Omental fat pad (tissue), 4 donors: ENCODE measurements around the gene NUDT21. TPM values are rescaled to one million over a fixed set of nuclear protein-coding genes. Genes with fewer than 3 reads are reported as not detected.

ENCODE experiments used
- ATAC-seq: fragments of 150-250 bp; one replicate; pipeline ENCODE4 v1.9.1; 2016; ENCODE audit warnings: mild to moderate bottlenecking, moderate library complexity; ENCODE audit not compliant: low FRiP score
- DNase-seq: peaks from one replicate; pipeline ENCODE4 v3.0.0-alpha.2; 2019; ENCODE audit warnings: low spot score
- total RNA-seq, 4 donors: library from RNA; depleted of rRNA; stranded (reverse); fragments of >200 nt; gene quantifications; one replicate each; pipeline ENCODE4 v1.1.0, GENCODE V29; 2016
- TF ChIP-seq, protein P1 (sequence below), 3 donors: fragments of 450-650 bp; IDR thresholded peaks; one replicate each; pipeline ENCODE4 v1.5.1; 2016 to 2017; ENCODE audit warnings: antibody characterized with exemption in 3 of 3, mild to moderate bottlenecking in 3 of 3, moderate library complexity in 2 of 3

The NUDT21 gene
- total RNA-seq, 4 donors from 2014 or later = 41.6 to 53.4 (median 46.0) TPM

DNA sequence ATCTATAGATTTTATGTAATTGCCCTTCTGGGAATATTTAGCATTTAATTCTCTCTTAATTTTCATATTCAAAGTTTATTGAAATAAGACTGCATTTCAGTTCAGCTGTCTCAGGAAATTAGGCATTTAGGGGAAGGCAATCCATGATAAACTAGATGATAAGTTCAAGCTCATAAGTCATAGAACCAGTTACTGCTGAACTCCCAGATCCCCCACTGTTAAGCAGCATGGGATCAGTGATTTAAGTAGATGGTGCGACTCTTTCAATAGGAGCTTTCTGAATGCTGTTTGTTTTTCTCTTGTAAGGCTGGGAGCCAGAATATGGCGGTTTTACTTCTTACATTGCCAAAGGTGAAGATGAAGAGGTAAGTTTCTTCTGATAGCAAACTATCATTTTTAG is 24.1 kb upstream of the NUDT21 start:
- TF ChIP-seq, protein P1, sequence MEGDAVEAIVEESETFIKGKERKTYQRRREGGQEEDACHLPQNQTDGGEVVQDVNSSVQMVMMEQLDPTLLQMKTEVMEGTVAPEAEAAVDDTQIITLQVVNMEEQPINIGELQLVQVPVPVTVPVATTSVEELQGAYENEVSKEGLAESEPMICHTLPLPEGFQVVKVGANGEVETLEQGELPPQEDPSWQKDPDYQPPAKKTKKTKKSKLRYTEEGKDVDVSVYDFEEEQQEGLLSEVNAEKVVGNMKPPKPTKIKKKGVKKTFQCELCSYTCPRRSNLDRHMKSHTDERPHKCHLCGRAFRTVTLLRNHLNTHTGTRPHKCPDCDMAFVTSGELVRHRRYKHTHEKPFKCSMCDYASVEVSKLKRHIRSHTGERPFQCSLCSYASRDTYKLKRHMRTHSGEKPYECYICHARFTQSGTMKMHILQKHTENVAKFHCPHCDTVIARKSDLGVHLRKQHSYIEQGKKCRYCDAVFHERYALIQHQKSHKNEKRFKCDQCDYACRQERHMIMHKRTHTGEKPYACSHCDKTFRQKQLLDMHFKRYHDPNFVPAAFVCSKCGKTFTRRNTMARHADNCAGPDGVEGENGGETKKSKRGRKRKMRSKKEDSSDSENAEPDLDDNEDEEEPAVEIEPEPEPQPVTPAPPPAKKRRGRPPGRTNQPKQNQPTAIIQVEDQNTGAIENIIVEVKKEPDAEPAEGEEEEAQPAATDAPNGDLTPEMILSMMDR (IDR thresholded peaks at IDR 0.05) = no peak
- ATAC-seq = no peak
- no peak for DNase-seq

DNA sequence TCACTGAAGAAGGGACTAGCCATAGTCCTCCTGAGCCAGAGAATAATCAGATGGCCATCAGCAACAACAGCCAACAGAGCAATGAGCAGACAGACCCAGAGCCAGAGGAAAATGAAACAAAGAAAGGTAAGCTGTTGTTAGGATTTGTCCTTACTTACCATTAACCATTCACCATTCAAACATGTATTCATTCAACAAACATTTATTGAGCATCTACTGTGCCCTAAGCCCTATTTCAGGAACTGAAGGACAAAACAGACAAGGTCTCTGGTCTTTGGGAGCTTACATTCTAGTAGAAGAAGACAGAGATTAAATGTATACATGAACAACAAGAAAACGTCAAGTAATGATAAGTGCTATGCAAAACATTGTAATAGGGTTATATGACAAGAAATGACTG is 19.5 kb upstream of the NUDT21 start:
- TF ChIP-seq, protein P1 (IDR thresholded peaks at IDR 0.05) = no peak
- ATAC-seq (no peak), DNase-seq (no peak)

DNA sequence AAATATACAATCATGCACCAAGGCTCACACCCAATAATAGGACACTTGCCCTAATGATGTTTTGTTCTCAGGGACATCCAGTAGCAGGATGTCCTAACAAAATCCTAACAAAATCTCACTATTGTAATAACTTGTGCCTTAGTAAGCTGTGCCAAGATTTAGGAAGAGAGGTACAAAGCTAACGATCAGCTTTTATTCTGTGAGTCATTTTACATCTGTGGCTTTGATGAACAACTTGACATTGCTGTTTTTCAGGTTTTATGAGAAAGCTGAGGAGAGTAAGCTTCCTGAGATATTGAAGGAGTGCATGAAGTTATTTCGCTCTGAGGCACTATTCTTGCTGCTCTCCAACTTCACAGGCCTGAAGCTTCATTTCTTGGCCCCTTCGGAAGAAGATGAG is 19.1 kb upstream of the NUDT21 start:
- TF ChIP-seq, protein P1 (IDR thresholded peaks at IDR 0.05) = no peak
- DNase-seq = no peak
- no peak for ATAC-seq

DNA sequence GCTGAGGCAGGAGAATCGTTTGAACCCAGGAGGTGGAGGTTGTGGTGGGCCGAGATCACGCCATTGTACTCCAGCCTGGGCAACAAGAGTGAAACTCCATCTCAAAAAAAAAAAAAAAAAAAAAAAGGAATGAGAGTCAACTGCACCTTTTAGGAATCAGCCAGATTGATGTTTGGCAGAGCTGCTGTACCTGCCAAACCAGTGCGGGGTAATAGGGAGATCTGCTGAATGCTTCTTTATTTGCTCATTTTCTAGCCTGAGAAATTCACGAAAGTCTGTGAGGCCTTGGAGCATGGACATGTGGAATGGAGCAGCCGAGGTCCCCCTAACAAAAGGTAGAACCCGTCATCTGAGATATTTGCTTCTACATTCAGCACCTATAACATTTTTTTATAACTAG is 18.6 kb upstream of the NUDT21 start:
- TF ChIP-seq, protein P1 (IDR thresholded peaks at IDR 0.05) = no peak
- no peak for DNase-seq
- ATAC-seq = no peak

DNA sequence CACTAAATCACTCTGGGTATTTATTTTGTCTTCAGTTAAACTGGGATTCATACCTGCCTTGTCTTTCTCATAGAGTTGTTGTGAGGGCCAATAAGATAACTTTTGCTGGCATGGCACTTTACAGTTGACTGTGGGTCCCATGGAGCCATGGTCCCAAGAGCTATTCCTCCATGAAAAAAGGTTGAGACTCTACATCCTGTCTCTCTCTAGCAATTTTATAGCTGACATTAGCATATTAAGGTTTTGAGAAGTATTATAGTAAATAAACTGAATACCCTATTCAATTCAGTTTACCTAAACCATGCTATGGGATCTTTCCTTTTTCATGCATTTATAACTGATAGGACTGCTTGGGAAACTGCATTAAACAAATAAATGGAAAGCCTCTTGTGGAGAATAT is 17.7 kb upstream of the NUDT21 start:
- TF ChIP-seq, protein P1 (IDR thresholded peaks at IDR 0.05) = no peak
- DNase-seq (no peak), ATAC-seq (no peak)

DNA sequence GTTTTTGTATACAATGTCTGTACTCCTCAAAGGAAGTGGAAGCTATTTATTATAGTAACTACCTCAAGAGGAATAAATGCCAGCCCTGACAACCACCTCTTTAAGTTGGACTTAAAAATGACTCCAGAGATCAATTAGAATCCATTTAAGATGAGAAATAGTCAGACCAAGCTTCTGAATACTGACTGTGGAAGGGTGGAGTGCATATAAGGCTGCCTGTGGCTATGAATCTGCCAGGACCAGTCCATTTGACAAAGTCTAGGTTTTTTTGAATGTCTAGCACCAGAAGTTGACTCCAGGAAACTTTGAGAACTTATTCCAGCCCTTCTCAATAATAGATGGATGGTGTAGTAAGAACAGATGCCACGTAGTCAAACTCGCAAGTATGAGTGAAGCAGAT is 15.2 kb upstream of the NUDT21 start:
- ATAC-seq (no peak), DNase-seq (no peak)
- TF ChIP-seq, protein P1 (IDR thresholded peaks at IDR 0.05) = no peak

DNA sequence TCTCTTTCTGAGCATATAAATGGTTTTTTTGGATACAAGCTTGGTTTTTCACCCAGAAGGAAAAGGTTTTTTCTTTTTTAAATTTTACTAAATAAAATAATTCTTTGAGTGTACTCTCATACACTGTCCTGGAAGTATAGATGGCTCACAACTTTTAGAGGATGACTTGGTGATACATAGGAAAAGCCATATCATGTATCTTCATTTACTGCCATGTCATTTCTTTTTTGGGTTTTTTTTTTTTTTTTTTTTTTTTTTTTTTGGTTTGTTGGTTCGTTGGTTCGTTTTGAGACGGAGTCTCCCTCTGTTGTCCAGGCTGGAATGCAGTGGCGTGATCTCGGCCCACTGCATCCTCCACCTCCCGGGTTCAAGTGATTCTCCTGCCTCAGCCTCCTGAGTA is 12.0 kb upstream of the NUDT21 start:
- DNase-seq (no peak), ATAC-seq (no peak)
- TF ChIP-seq, protein P1 (IDR thresholded peaks at IDR 0.05) = no peak
